Esophagus muscularis mucosa (tissue), 4 donors: ENCODE measurements around the gene RPS29. TPM values are rescaled to one million over a fixed set of nuclear protein-coding genes. Genes with fewer than 3 reads are reported as not detected.

Source experiments
- DNase-seq: peaks from one replicate; pipeline ENCODE4 v3.0.0-alpha.2; 2017; ENCODE audit errors: extremely low spot score
- H3K27ac ChIP-seq, 4 donors: fragments of 200-600 bp; sonication (generic); replicated peaks in 1 of 4; 1 replicate in 3 of 4; 2 replicates in 1 of 4; pipeline ENCODE4 v1.5.1; 2016 to 2019; ENCODE audit warnings: mild to moderate bottlenecking in 1 of 4
- H3K27me3 ChIP-seq, 4 donors: fragments of 200-600 bp; sonication (generic); one replicate each; pipeline versions ENCODE4 v1.5.1 to v1.6.0; 2016 to 2019
- H3K36me3 ChIP-seq, 4 donors: fragments of 200-600 bp; sonication (generic); one replicate each; pipeline ENCODE4 v1.5.1; 2016 to 2019
- H3K4me1 ChIP-seq, 4 donors: fragments of 200-600 bp; sonication (generic); one replicate each; pipeline ENCODE4 v1.5.1; 2016 to 2019
- H3K4me3 ChIP-seq, 4 donors: fragments of 200-600 bp; sonication (generic); 1 replicate in 2 of 4; 2 replicates in 2 of 4; pipeline ENCODE4 v1.5.1; 2016 to 2019; ENCODE audit warnings: mild to moderate bottlenecking in 4 of 4, moderate library complexity in 1 of 4
- H3K9me3 ChIP-seq, 4 donors: fragments of 200-600 bp; sonication (generic); 1 replicate in 3 of 4; 2 replicates in 1 of 4; pipeline ENCODE4 v1.5.1; 2016 to 2019
- EP300 ChIP-seq: sonication (generic); formaldehyde crosslinking; IDR thresholded peaks from one replicate; pipeline ENCODE4 v1.6.1; 2017; ENCODE audit warnings: antibody characterized with exemption
- POLR2A ChIP-seq: fragments of 450-650 bp; IDR thresholded peaks from one replicate; pipeline ENCODE4 v1.6.1; 2017; ENCODE audit warnings: antibody characterized with exemption, moderate library complexity, mild to moderate bottlenecking, low read depth
- POLR2AphosphoS5 ChIP-seq, 2 donors: sonication (generic); formaldehyde crosslinking; IDR thresholded peaks; one replicate each; pipeline ENCODE4 v1.6.1; 2017; ENCODE audit warnings: antibody characterized with exemption in 2 of 2
- WGBS: methylation state at CpG from one replicate; pipeline ENCODE4 v1.1.5; 2018; 5-methylcytosine and 5-hydroxymethylcytosine counted together
- intact Hi-C: fragments of 100-400 bp; cut with DNase I; formaldehyde crosslinking; loops from one replicate; pipeline ENCODE4 v1.15.1; 2023
- total RNA-seq, 4 donors: library from RNA; depleted of rRNA; stranded (reverse); fragments of >200 nt; gene quantifications; one replicate each; pipeline versions ENCODE4 v1.1.0 to v1.2.1, GENCODE V29; 2016
- TF ChIP-seq, protein P1 (sequence below), 3 experiments: fragments of 200-600 bp in 2 of 3; fragments of 450-650 bp in 1 of 3; sonication (generic) in 2 of 3; IDR thresholded peaks; one replicate each; pipeline ENCODE4 v1.5.1; 2017 to 2019; ENCODE audit warnings: antibody characterized with exemption in 3 of 3, mild to moderate bottlenecking in 2 of 3, moderate library complexity in 1 of 3

Gene RPS29
- total RNA-seq, 4 donors from 2014 or later: 795 to 7,884 (median 5,092) TPM

DNA sequence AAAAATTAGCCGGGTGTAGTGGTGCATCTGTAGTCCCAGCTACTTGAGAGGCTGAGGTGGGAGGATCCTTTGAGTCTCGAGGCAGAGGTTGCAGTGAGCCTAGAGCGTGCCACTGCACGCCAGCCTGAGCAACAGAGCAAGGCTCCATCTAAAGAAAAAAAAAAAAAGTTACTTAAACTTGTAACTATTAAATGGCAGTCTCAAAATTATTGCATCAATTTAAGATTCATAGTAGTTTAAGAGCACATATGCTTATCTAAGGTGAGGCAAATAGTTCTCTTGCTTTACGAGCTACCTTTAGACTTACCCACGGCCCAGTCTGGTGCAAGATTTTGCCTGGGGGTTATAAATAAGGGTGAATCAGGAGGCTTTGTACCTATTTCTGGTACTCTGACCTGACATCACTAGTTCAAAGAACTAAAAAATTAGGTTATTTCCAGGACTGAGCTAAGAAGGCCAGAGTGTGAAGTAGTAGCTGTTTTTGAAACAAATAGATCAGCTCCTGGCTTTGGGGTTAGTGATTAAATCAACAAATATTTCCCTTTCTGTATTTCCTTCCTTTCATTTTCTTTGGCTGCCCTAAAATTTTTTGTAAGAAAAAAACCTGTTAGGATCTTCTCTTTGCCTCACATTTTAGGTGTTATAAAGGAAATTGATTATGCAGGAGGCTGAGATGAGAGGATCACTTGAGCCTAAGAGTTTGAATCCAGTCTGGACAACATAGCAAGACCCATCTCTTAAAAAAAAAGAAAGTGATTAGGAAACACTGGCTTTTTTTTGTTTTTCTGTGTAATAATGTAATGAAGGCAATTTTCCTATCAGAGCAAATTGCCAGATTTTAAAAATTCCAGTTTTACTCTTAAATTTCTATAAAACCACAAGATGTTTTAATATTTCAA, 38.0 kb upstream of the RPS29 start:
- WGBS: 78% methylated on average over 6 of the region's 6 CpGs
- TF ChIP-seq, protein P1, sequence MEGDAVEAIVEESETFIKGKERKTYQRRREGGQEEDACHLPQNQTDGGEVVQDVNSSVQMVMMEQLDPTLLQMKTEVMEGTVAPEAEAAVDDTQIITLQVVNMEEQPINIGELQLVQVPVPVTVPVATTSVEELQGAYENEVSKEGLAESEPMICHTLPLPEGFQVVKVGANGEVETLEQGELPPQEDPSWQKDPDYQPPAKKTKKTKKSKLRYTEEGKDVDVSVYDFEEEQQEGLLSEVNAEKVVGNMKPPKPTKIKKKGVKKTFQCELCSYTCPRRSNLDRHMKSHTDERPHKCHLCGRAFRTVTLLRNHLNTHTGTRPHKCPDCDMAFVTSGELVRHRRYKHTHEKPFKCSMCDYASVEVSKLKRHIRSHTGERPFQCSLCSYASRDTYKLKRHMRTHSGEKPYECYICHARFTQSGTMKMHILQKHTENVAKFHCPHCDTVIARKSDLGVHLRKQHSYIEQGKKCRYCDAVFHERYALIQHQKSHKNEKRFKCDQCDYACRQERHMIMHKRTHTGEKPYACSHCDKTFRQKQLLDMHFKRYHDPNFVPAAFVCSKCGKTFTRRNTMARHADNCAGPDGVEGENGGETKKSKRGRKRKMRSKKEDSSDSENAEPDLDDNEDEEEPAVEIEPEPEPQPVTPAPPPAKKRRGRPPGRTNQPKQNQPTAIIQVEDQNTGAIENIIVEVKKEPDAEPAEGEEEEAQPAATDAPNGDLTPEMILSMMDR (IDR thresholded peaks at IDR 0.05): no peak
- TF ChIP-seq POLR2AphosphoS5 (IDR thresholded peaks at IDR 0.05) (no peak), EP300 (no peak), POLR2A (no peak)

DNA sequence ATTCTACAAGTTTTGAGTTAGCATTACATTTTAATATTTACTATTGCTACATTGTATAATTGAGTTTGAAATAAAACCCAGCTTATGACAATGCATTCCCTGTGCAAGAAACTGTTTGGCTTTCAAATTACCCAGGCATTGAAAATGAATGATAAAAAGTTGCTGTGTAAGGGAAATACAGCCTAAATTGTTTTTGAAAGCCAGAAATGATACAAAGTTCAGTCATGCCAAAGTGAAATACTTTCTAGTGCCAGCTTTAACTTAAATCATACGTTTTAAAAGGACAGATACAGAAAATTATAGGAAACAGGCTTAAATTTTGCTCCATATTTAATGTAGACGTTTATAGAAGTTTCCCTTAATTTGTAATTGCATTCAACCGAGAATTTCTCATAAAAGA, 37.2 kb upstream of the RPS29 start:
- no peaks in the 10 kb centered on the region for H3K27me3 ChIP-seq
- peaks cover 30 to 48% (median 45%) of the 10 kb centered on the region in 4 donors for H3K4me1 ChIP-seq
- H3K9me3 ChIP-seq: no peaks in the 10 kb centered on the region
- TF ChIP-seq POLR2A (no peak), EP300 (no peak), POLR2AphosphoS5 (IDR thresholded peaks at IDR 0.05) (no peak)
- TF ChIP-seq, protein P1 (IDR thresholded peaks at IDR 0.05): no peak
- WGBS: 59% methylated on average over 3 of the region's 3 CpGs
- H3K27ac ChIP-seq: no peak overlapping the region
- DNase-seq: no peak
- no peak overlapping the region for H3K4me3 ChIP-seq
- intact Hi-C loops: no loop called here
- peaks cover 0 to 27% (median 8%) of the 10 kb centered on the region in 4 donors for H3K36me3 ChIP-seq

More for the DNA sequence above, 38.0 kb upstream of the RPS29 start:
- DNase-seq: no peak
- H3K9me3 ChIP-seq: no peaks in the 10 kb centered on the region
- no peaks in the 10 kb centered on the region for H3K27me3 ChIP-seq
- no peak overlapping the region for H3K4me3 ChIP-seq
- peaks cover 0 to 20% (median 5%) of the 10 kb centered on the region in 4 donors for H3K36me3 ChIP-seq
- intact Hi-C loops: no loop called here
- no peak overlapping the region for H3K27ac ChIP-seq
- H3K4me1 ChIP-seq: peaks cover 26 to 41% (median 39%) of the 10 kb centered on the region in 4 donors

DNA sequence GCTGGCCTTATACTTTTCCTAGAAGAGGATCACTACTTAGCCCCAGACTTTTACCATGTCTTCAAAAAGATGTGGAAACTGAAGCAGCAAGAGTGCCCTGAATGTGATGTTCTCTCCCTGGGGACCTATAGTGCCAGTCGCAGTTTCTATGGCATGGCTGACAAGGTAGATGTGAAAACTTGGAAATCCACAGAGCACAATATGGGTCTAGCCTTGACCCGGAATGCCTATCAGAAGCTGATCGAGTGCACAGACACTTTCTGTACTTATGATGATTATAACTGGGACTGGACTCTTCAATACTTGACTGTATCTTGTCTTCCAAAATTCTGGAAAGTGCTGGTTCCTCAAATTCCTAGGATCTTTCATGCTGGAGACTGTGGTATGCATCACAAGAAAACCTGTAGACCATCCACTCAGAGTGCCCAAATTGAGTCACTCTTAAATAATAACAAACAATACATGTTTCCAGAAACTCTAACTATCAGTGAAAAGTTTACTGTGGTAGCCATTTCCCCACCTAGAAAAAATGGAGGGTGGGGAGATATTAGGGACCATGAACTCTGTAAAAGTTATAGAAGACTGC, 35.9 kb upstream of the RPS29 start:
- Histone ChIP-seq H3K27ac (peak overlapping the region in 2 of 4 donors; percentile 91 to 94), H3K36me3 (peaks cover 0 to 29% (median 17%) of the 10 kb centered on the region in 4 donors), H3K9me3 (no peaks in the 10 kb centered on the region), H3K27me3 (no peaks in the 10 kb centered on the region), H3K4me3 (peak overlapping the region; percentile 72 to 85 (median 80)), H3K4me1 (peaks cover 30 to 48% (median 46%) of the 10 kb centered on the region in 4 donors)
- DNase-seq: no peak
- intact Hi-C loops: no loop called here
- 75% methylated on average over 3 of the region's 3 CpGs for WGBS
- TF ChIP-seq POLR2A (no peak), POLR2AphosphoS5 (IDR thresholded peaks at IDR 0.05) (no peak)

DNA sequence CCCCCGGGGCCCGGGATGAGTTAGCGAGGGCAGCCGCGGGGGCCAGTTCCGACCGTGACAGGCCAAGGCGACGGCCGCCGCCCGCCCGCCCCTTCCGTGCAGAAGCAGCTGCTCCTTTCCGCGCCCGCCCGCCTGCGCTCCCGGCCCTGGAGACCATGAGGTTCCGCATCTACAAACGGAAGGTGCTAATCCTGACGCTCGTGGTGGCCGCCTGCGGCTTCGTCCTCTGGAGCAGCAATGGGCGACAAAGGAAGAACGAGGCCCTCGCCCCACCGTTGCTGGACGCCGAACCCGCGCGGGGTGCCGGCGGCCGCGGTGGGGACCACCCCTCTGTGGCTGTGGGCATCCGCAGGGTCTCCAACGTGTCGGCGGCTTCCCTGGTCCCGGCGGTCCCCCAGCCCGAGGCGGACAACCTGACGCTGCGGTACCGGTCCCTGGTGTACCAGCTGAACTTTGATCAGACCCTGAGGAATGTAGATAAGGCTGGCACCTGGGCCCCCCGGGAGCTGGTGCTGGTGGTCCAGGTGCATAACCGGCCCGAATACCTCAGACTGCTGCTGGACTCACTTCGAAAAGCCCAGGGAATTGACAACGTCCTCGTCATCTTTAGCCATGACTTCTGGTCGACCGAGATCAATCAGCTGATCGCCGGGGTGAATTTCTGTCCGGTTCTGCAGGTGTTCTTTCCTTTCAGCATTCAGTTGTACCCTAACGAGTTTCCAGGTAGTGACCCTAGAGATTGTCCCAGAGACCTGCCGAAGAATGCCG, 35.1 kb upstream of the RPS29 start:
- peak overlapping the region; percentile 72 to 85 (median 80) for H3K4me3 ChIP-seq

More for the DNA sequence above, 35.1 kb upstream of the RPS29 start:
- H3K9me3 ChIP-seq: no peaks in the 10 kb centered on the region
- peaks cover 30 to 48% (median 46%) of the 10 kb centered on the region in 4 donors for H3K4me1 ChIP-seq
- peaks cover 0 to 30% (median 18%) of the 10 kb centered on the region in 4 donors for H3K36me3 ChIP-seq
- intact Hi-C loops: no loop called here
- no peaks in the 10 kb centered on the region for H3K27me3 ChIP-seq
- peak; percentile 93 for DNase-seq
- TF ChIP-seq POLR2AphosphoS5 (IDR thresholded peaks at IDR 0.05): no peak
- TF ChIP-seq, protein P1 (IDR thresholded peaks at IDR 0.05): no peak
- no peak for TF ChIP-seq POLR2A
- no peak for TF ChIP-seq EP300
- peak overlapping the region; percentile 91 to 95 (median 92) for H3K27ac ChIP-seq
- 19% methylated on average over 10 of the region's 65 CpGs for WGBS
